CD4-positive, alpha-beta T cell treated with Interleukin-6 for 4 hours (primary cell): ENCODE data around the gene PAOX.

ENCODE experiments used
- DNase-seq: peaks from one replicate; pipeline ENCODE4 v3.0.0-alpha.2; 2020; ENCODE audit warnings: mixed read lengths

PAOX gene

DNA sequence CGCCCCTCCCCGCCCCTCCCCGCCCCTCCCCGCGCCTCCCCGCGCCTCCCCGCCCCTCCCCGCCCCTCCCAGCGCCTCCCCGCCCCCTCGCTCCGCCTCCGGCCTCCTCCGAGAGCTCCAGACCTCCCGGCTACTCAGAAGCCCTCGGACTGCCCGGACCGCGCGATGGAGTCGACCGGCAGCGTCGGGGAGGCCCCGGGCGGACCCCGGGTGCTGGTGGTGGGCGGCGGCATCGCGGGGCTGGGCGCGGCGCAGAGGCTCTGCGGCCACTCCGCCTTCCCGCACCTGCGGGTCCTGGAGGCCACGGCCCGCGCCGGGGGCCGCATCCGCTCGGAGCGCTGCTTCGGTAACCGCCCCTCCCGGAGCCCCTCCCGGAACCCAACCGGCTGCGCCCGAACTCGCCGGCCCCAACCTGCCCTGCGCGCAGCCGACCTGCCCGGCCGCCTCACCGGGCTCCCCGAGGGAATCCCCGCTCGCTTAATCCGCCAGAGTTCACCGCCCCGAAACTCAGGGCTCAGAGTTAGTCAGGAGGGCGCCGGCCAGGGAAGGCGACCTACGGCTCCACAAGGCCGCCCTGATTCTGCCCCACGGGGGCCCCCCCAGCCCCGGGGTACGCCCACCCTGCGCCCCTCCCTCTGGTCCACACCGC, at the start of gene PAOX:
Gene PAOX (plus strand): TSS at position 111 of the 649 bp plus-strand sequence. CDS start 55 bp downstream, at position 166.
- DNase-seq: peak; percentile 64

DNA sequence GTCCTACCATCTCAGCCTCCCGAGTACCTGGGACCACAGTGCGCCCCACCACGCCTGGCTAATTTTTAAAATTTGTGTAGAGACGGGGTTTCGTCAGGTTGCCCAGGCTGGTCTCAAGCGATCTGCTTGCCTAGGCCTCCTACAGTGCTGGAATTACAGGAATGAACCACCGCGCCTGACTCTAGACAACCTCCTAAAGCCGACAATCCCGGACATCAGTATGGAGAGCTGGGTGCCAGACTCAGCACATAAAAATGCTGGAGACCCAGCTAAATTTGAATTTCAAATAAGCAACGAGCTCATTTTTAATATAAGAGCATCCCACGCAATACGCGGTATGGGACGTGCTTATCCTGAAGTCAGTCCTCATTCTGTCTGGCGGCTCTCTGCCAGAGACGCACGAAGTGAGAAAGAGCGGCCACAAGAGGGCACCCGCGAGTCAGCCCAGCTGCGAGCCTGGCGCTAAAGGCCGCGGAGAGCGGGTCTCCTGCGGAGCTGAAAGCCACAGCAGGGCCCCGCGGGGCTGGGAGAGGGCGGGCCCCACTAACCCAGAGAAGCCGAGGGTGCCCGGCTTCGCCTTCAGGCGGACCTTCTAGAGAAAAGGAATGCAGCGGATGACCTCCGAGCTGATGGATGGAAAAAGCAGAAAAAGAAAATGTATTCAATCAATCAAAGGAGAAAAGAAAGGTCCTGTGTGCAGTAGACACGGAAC, 49.4 kb upstream of the PAOX start:
- peak; percentile 94 for DNase-seq

DNA sequence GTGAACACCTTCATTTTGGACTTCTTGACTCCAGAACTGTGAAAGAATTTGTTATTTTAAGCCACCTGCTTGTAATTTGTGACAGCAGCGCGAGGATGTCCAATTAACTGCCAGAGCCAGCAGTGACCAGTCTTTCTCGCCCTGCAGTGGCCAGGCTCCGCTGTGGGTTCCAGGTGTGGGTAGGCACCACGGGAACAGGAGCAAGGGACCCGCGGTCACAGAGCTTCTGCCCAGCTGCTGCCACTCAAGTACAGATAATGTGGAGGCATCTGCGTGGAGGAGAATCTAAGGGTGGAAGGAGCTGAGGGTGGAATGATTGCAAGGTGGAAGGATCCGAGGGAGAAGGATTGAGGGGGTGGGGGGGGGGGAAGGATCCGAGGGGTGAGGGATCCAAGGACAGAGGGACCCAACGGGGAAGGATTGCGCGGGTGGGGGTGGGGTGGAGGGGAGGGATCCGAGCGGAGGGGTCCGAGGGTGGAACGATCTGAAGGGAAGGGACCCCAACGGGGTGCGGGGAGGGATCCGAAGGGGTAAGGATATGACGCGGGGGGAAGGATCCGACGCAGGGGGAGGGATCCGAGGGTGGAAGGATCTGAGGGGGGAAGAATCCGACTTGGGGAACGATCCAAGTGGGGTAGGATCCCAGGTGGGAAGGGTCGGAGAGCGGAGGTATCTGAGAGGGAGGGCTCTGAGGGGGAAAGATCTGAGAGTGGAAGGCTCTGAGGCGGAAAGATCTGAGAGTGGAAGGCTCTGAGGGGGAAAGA, 45.9 kb upstream of the PAOX start:
- DNase-seq: no peak

DNA sequence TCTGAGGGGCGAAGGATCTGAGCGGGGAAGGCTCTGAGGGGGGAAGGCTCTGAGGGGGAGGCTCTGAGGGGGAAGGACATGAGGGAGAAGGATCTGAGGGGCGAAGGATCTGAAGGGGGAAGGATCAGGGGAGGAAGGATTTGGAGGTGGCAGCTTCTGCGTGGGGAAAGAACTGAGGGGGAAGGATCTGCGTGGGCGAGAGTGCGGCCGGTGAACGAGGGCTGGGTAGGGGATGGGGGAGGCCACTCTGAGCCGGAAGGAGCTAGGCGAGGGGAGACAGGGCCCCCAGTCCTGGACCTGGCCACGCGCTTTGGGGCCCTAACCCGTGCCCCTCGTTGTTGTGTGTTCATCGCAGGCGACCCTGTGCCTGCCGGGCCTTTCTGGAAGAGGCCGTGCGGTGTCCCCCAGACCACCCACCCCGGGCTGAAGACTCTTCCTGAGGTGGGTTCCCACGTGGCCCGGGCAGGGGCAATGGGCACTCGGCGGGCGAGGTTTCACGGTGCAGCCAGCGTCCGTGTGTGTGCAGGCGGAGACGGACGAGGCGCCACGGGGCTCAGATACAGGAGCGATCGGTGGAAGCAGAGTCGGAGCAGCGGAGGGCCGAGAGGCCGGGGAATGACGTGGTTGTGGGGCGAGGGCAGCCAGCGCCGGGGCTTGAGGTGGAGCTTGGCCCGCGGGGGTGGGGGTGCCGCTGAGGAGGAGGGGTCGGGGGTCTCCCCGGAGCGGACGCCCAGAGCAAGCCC, 44.4 kb upstream of the PAOX start:
- DNase-seq: peak; percentile 57

DNA sequence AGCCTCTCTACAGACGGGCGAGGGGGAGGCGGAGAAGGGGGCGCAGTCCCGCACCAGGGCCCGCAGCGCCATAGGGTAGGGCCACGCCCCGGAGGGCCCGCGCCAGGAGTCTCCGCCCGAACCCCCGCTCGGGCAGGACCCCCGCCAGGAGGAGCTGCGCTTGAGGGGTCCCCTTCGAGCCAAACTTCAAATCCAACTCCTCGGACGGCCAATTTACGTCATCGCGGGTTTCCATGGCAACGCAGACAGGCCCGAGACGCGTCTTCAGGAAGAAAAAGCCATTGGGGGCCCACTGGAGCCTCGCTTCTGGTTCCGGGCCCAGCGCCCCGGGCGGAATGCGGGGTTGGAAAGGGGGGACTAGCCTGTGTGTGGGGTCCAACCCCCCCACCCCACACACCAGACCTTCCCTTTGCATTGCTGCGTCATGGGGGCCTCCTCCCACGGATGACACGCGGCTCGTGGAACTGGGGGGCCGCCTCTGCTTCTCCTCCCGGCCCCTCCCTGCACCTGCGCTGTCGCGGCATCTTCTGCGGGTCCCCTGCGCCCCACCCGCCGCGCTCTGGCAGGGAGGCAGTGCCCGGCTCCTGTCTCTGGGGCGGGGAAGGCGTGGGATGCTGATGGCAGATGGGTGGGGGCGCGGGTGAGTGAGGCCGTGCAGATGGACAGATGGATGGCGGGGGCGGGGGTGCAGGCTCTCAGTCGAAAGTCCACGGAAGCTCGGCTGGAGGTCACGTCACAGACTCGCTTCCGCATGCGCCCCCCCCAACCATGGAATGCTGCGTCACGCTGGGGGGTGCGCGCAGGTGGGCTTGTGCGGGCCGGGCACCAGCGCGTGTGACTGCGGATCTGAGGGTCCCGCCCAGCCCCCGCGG, 43.6 kb upstream of the PAOX start:
- peak; percentile 81 for DNase-seq

DNA sequence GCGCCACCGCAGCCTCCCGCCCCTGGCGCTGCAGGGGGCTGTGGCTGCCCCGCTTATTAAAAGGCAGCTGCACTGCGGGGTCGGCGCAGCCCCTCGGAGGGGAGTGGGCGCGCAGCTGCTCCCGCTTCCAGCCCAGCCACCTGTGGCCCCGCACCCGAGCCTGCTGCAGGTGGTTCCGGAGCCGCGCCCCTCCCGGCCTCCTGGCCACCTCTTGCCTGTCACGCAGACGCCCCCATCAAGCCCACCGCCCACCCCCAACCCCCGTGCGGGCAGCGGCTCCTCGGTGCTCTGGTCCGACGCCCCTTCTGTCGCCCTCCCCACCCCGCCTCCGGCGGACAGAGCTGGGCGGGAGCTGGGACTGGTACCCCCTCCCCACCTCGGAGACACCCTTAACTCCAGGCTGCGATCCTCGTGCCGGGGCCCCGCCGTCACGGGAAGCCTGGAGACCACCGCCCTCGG, 42.9 kb upstream of the PAOX start:
- DNase-seq: peak; percentile 17

DNA sequence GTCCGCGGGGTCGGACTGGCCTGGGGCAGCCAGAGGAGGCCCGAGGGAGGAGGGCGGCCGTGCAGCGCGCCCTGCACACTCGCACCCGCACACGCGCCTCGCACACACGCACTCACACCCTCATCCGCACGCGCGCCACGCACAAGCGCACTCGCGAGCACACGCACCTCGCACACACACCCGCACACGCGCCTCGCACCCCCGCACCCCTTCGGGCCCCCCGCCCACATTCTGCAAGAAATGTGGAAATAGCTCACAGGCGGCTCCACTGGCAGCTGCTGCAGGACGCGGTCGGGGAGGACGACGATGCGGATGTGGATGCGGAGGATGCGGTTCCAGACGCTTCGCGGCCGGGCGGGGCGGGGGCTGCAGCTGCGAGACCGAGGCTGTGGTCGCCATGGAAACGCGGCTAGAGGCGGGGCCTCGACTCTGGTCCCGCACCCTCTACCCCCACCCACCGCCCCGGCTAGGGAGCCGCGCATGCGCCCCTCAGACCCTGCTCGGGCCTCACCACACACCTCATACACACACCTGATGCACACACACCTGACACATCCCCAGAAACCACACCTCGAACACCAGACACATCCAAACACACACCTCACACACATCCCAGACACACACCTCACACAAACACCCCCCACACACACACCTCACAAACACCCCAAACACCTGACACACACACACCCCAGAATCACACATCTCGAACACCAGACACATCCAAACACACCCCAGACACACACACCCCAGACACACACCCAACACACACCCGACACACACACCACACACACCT, 42.3 kb upstream of the PAOX start, which contains the start of gene CALY:
Gene CALY (minus strand): TSS at position 320 of the 793 bp plus-strand sequence. CDS start 7,907 bp downstream, outside the sequence.
- peak; percentile 93 for DNase-seq

DNA sequence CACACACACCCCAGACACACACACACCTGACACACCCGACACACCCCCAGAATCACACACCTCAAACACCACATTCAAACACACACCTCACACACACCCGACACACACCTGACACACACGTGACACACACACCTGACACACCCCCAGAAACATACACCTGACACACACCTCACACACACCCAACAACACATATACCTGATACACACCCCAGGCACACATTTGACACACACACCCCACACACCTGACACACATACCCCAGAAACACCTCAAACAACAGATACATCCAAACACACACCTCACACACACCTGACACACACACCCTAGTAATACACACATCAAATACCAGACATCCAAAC, 41.7 kb upstream of the PAOX start:
- no peak for DNase-seq

DNA sequence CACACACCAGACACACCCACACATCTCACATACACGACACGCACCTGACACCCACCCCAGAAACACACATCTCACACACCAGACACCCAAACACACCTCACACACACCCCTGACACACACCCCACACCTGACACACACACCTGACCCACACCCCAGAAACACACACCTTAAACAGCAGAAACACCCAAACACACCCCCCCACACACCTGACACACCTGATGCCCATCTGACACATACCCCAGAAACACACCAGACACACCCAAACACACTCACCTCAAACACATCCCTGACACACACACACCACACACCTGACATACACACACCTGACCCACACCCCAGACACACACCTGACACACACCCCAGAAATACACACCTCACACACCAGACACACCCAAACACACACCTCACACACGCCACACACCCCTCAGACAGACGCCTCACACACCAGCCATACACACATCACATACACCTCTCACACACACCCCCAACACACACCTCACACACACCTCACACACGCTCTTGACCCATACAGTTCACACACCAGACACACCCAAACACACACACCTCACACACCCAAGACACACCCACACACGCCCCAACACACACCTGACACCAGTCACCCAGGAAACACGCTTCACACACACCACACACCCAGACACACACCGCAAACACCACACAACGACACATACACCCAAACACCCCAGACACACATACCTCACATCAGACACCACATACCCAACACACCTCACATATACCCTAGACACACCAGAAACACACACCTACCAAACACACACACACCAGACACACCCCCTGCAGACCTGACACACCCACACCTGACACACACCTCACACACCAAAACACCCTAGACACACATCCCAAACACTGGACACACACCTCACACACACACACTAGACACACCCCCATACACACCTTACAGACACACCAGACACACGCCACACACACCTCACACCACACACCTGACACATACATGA, 40.7 kb upstream of the PAOX start:
- DNase-seq: no peak

DNA sequence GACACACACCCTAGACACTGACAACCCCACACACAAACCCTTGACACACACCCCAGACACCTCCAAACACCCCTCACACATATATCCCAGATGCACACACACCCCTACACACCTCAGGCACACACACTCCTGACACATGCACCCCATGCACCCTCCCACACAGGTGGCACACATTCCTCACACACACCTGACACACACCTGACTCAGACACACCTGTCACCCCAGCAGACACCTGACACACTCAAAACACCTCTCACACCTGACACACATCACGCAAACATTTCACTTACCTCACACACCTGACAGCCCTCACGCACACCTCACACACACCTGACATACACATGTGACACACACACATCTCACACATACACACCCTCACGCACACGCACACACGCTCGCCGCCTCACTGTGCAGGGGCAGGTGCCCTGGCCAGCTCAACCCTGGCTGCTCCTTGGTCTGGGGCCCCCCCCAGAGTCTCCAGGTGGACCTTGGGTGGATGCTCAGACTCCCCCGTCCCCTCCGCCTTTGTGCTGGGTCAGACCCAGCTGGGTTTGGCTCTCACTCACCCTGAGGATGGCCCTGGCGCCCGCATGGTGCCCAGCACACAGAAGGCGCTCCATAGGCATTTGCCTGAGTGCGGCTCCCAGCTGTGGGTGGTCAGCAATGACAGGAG, 39.2 kb upstream of the PAOX start:
- no peak for DNase-seq

DNA sequence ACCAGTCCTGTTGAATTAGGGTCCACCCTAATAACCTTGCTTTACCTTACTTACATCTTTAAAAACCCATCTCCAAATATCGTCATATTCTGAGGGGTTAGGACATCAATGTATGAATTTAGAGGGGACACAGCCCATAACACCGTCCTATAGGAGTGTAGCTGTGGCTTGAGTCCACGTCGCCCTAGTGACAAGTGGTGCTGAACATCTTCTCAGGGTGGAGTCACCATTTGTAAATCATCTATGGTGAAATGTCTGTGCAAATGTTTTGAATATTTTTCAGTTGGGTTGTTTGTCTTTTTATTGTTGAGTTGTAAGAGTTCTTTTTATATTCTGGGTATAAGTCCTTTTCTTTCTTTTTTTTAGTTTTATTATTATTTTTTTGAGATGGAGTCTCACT, 37.1 kb upstream of the PAOX start:
- DNase-seq: no peak

DNA sequence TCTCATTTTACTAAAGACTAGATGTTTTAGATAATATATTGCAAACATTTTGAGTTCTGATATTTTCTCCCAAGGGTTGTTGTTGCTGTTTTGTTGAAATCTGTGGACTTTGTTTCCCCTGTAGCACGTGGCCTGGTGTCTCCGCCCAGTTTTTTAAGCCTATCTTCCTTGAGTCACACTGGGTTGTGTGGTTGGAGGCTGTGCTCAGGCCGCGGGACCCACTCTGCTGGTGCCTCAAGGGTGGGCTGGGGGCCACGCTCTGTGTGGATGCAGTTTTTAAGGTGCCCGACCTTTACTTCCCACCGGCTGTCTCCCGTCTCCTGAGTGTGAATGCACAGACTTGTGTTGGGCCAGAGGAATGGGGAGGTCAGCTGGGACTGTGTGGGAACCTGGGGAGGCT, 36.1 kb upstream of the PAOX start:
- DNase-seq: no peak

DNA sequence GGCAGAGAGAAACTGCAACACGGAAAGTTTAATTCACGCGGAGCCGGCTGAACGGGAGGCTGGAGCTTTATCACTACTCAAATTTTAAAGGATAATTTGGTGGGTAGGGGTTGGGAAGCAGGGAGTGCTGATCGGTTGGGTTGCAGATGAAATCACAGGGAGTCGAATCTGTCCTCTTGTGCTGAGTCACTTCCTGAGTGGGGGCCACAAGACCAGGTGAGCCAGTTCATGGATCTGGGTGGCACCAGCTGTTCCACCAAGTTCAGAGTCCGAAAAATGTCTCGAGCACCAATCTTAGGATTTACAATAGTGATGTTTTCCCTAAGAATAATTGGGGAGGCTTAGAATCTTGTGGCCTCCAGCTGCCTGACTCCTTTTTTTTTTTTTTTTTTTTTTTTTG, 35.5 kb upstream of the PAOX start:
- DNase-seq: no peak

DNA sequence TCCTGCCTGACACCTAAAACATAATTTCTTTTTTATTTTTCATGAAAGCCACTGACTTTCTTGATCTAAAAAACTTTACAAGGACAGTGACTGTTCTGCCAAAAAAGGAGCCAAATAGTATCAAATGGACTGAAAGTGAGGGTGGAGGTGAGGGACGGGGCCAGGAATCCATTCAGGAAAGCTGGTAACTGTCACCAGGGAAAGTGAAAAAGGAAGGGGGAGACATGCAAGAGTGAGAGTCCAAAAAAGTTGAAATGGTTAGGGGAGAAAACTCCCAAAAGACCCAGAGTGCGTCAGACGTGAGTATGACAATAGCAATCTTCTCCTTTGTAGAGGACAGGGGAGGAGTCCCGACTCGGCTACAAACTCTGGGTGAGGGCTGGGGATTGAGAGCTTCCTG, 34.8 kb upstream of the PAOX start:
- DNase-seq: no peak

DNA sequence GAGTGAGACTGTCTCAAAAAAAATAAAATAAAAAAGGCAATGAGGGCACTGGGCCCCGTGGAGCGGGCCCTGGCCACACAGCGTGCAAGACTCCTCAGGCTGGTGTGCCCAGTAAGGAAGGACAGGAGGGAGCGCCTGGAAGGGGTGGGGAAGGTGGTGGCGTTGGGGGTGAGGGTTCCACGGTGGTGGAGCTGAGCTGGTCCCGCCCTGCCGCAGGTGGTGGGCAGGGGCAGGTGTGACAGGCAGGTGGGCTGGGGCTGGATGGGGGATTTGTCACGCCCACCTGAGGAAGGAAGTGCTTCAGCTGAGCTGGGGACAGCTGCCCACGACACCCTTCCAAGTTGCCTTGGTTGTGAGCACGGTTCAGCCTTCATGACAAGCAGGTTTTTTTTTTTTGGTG, 32.6 kb upstream of the PAOX start:
- DNase-seq: no peak

DNA sequence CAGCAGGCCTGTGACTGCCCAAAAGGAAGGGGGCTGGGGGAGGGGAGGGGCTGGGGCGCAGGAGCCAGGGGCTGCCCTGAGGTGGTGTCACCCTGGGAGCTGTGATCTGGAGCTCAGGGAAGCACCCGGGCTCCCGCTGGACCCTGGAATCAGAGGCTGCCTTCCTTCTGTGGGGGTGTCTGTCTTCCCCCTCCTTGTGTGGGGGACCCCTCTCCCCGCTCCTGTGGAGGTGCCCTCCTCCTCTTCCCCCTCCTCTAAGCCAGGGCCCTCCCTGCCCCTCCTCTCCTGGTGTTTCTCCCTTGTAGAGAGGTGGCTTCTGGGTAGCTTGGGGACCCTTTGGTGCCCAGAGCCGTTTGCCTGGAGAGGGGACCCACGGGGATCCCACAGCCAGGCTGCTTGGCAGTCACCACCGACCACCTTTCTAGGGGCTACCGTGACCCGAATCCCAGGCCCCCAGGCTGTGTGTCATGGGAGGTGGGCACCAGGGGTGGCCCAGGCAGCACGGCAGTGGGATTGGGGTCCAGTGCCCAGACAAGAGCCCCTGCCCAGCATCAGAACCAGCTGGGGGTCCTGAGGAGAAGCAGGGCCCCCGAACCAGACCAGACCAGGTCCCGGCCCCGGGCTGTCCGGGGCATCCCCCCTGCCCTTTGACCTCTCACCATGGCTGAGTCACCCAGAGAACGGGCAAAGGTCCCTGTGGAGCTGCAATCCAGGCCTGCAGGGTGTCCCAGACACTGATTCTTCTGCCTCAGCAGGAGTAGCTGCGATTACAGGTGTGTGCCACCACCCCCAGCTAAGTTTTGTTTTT, 31.1 kb upstream of the PAOX start:
- DNase-seq: no peak

DNA sequence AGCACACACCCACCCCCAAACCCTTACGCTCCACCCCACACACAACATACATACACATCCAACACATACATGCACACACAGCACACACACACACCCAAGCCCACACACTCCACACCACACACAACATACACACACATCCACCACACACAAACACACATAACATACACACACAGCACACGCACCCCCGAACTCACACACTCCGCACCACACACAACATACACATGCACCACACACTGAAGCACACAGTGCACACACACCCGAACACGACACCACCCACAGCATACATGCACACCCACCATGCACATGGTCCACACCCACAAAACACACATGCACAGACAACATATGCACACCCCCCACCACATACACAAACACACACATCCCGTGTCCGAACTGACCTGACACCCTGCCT, 29.9 kb upstream of the PAOX start:
- no peak for DNase-seq

DNA sequence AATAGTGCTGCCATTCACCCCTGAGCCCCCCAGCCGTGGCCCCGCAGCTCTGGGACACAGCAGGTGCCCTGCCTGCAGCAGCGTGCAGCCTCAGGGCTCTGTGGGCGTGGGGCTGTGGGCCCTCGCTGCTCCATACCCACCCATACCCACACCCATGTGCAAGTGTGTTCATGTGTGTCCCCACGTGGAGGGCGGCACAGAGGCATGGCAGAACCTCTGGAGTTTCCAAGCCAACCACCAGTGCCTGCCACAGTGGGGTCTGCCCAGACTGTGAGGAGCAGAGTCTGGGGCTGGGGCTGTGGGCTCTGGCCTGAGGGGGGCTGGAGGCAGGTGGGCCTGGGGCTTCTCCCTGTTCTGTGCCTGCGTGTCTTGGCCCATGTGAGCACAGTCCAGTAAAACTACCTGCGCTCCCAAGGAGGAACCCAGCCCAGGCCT, 29.5 kb upstream of the PAOX start:
- DNase-seq: no peak
